ENCODE results near the gene TRPM4.

The TRPM4 gene

GRCh38 chr19:49150944-49151243 lies 6.7 kb upstream of the TRPM4 start:
- H3K4me3 ChIP-seq (ENCODE audit: low read length in 2 of 2), result peak overlapping the region; percentile 88 to 93
- no peaks in the 10 kb centered on the region for H3K9me3 ChIP-seq (ENCODE audit: control insufficient read depth in 2 of 2, low read length in 2 of 2)
- no peaks in the 10 kb centered on the region for H3K27me3 ChIP-seq (ENCODE audit: control insufficient read depth in 2 of 2, insufficient read depth in 2 of 2, low read length in 2 of 2)
- H3K27ac ChIP-seq (ENCODE audit: low read depth in 2 of 2, low read length in 2 of 2), result peak overlapping the region; percentile 93 to 97
- H3K9ac ChIP-seq (ENCODE audit: low read depth in 1 of 2, low read length in 2 of 2), result peak overlapping the region; percentile 82 to 94
- H3K4me1 ChIP-seq (ENCODE audit: control insufficient read depth in 2 of 2, insufficient read depth in 2 of 2, low read length in 2 of 2), result peaks cover 33 to 38% of the 10 kb centered on the region in 2 donors
- H3K36me3 ChIP-seq (ENCODE audit: control insufficient read depth in 2 of 2, insufficient read depth in 2 of 2, low read length in 2 of 2), result no peaks in the 10 kb centered on the region

- Histone ChIP-seq H3K27me3 (ENCODE audit: control insufficient read depth in 2 of 2, insufficient read depth in 2 of 2, low read length in 2 of 2) (no peaks in the 10 kb centered on the region), H3K9me3 (ENCODE audit: control insufficient read depth in 2 of 2, low read length in 2 of 2) (no peaks in the 10 kb centered on the region), H3K4me3 (ENCODE audit: low read length in 2 of 2) (peak overlapping the region; percentile 88 to 93), H3K4me1 (ENCODE audit: control insufficient read depth in 2 of 2, insufficient read depth in 2 of 2, low read length in 2 of 2) (peaks cover 27 to 33% of the 10 kb centered on the region in 2 donors), H3K27ac (ENCODE audit: low read depth in 2 of 2, low read length in 2 of 2) (peak overlapping the region; percentile 93 to 97), H3K36me3 (ENCODE audit: control insufficient read depth in 2 of 2, insufficient read depth in 2 of 2, low read length in 2 of 2) (no peaks in the 10 kb centered on the region), H3K9ac (ENCODE audit: low read depth in 1 of 2, low read length in 2 of 2) (peak overlapping the region; percentile 75 to 82)
These were observed 6.1 kb upstream of the TRPM4 start for GRCh38 chr19:49151267-49152118.

GRCh38 chr19:49152119-49152550 lies 5.5 kb upstream of the TRPM4 start:
- no peaks in the 10 kb centered on the region for H3K27me3 ChIP-seq (ENCODE audit: control insufficient read depth in 2 of 2, insufficient read depth in 2 of 2, low read length in 2 of 2)
- H3K4me1 ChIP-seq (ENCODE audit: control insufficient read depth in 2 of 2, insufficient read depth in 2 of 2, low read length in 2 of 2), result peaks cover 27 to 35% of the 10 kb centered on the region in 2 donors
- H3K9ac ChIP-seq (ENCODE audit: low read depth in 1 of 2, low read length in 2 of 2), result no peak overlapping the region
- H3K27ac ChIP-seq (ENCODE audit: low read depth in 2 of 2, low read length in 2 of 2), result peak overlapping the region; percentile 41 to 97
- no peaks in the 10 kb centered on the region for H3K36me3 ChIP-seq (ENCODE audit: control insufficient read depth in 2 of 2, insufficient read depth in 2 of 2, low read length in 2 of 2)
- H3K4me3 ChIP-seq (ENCODE audit: low read length in 2 of 2), result no peak overlapping the region
- no peaks in the 10 kb centered on the region for H3K9me3 ChIP-seq (ENCODE audit: control insufficient read depth in 2 of 2, low read length in 2 of 2)

- H3K27ac ChIP-seq (ENCODE audit: low read depth in 2 of 2, low read length in 2 of 2), result no peak overlapping the region
- no peaks in the 10 kb centered on the region for H3K9me3 ChIP-seq (ENCODE audit: control insufficient read depth in 2 of 2, low read length in 2 of 2)
- no peaks in the 10 kb centered on the region for H3K36me3 ChIP-seq (ENCODE audit: control insufficient read depth in 2 of 2, insufficient read depth in 2 of 2, low read length in 2 of 2)
- peaks cover 0 to 3% of the 10 kb centered on the region in 2 donors for H3K27me3 ChIP-seq (ENCODE audit: control insufficient read depth in 2 of 2, insufficient read depth in 2 of 2, low read length in 2 of 2)
- H3K9ac ChIP-seq (ENCODE audit: low read depth in 1 of 2, low read length in 2 of 2), result no peak overlapping the region
- peaks cover 24 to 37% of the 10 kb centered on the region in 2 donors for H3K4me1 ChIP-seq (ENCODE audit: control insufficient read depth in 2 of 2, insufficient read depth in 2 of 2, low read length in 2 of 2)
- H3K4me3 ChIP-seq (ENCODE audit: low read length in 2 of 2), result no peak overlapping the region
These were observed 4.3 kb upstream of the TRPM4 start for GRCh38 chr19:49153167-49153809.

- peaks cover 0 to 3% of the 10 kb centered on the region in 2 donors for H3K27me3 ChIP-seq (ENCODE audit: control insufficient read depth in 2 of 2, insufficient read depth in 2 of 2, low read length in 2 of 2)
- H3K4me1 ChIP-seq (ENCODE audit: control insufficient read depth in 2 of 2, insufficient read depth in 2 of 2, low read length in 2 of 2), result peaks cover 19 to 34% of the 10 kb centered on the region in 2 donors
- H3K9ac ChIP-seq (ENCODE audit: low read depth in 1 of 2, low read length in 2 of 2), result no peak overlapping the region
- H3K4me3 ChIP-seq (ENCODE audit: low read length in 2 of 2), result no peak overlapping the region
- H3K9me3 ChIP-seq (ENCODE audit: control insufficient read depth in 2 of 2, low read length in 2 of 2), result no peaks in the 10 kb centered on the region
- no peak overlapping the region for H3K27ac ChIP-seq (ENCODE audit: low read depth in 2 of 2, low read length in 2 of 2)
- H3K36me3 ChIP-seq (ENCODE audit: control insufficient read depth in 2 of 2, insufficient read depth in 2 of 2, low read length in 2 of 2), result no peaks in the 10 kb centered on the region
These were observed 3.3 kb upstream of the TRPM4 start for GRCh38 chr19:49154279-49154678.

GRCh38 chr19:49155005-49155819 lies 2.4 kb upstream of the TRPM4 start, which contains the start of gene HRC:
Gene HRC, minus strand, starts transcription at chr19:49155396. Its CDS starts 159 bp downstream, at chr19:49155237.
- H3K9ac ChIP-seq (ENCODE audit: low read depth in 1 of 2, low read length in 2 of 2), result no peak within 1 kb of the TSS
- no peaks in the 10 kb centered on the region for H3K9me3 ChIP-seq (ENCODE audit: control insufficient read depth in 2 of 2, low read length in 2 of 2)
- H3K27ac ChIP-seq (ENCODE audit: low read depth in 2 of 2, low read length in 2 of 2), result no peak within 1 kb of the TSS
- no peaks in the 10 kb centered on the region for H3K36me3 ChIP-seq (ENCODE audit: control insufficient read depth in 2 of 2, insufficient read depth in 2 of 2, low read length in 2 of 2)
- H3K27me3 ChIP-seq (ENCODE audit: control insufficient read depth in 2 of 2, insufficient read depth in 2 of 2, low read length in 2 of 2), result peaks cover 0 to 3% of the 10 kb centered on the region in 2 donors
- H3K4me1 ChIP-seq (ENCODE audit: control insufficient read depth in 2 of 2, insufficient read depth in 2 of 2, low read length in 2 of 2), result peaks cover 13 to 36% of the 10 kb centered on the region in 2 donors
- no peak within 1 kb of the TSS for H3K4me3 ChIP-seq (ENCODE audit: low read length in 2 of 2)

- no peak overlapping the region for H3K27ac ChIP-seq (ENCODE audit: low read depth in 2 of 2, low read length in 2 of 2)
- H3K36me3 ChIP-seq (ENCODE audit: control insufficient read depth in 2 of 2, insufficient read depth in 2 of 2, low read length in 2 of 2), result no peaks in the 10 kb centered on the region
- peaks cover 20 to 36% of the 10 kb centered on the region in 2 donors for H3K4me1 ChIP-seq (ENCODE audit: control insufficient read depth in 2 of 2, insufficient read depth in 2 of 2, low read length in 2 of 2)
- H3K9ac ChIP-seq (ENCODE audit: low read depth in 1 of 2, low read length in 2 of 2), result no peak overlapping the region
- peaks cover 0 to 3% of the 10 kb centered on the region in 2 donors for H3K27me3 ChIP-seq (ENCODE audit: control insufficient read depth in 2 of 2, insufficient read depth in 2 of 2, low read length in 2 of 2)
- no peak overlapping the region for H3K4me3 ChIP-seq (ENCODE audit: low read length in 2 of 2)
- H3K9me3 ChIP-seq (ENCODE audit: control insufficient read depth in 2 of 2, low read length in 2 of 2), result no peaks in the 10 kb centered on the region
These were observed 1.7 kb upstream of the TRPM4 start for GRCh38 chr19:49155820-49156346.

- Histone ChIP-seq H3K36me3 (ENCODE audit: control insufficient read depth in 2 of 2, insufficient read depth in 2 of 2, low read length in 2 of 2) (peaks cover 1 to 3% of the 10 kb centered on the region in 2 donors), H3K27ac (ENCODE audit: low read depth in 2 of 2, low read length in 2 of 2) (peak overlapping the region in 1 of 2 donors; percentile 98), H3K9me3 (ENCODE audit: control insufficient read depth in 2 of 2, low read length in 2 of 2) (no peaks in the 10 kb centered on the region), H3K27me3 (ENCODE audit: control insufficient read depth in 2 of 2, insufficient read depth in 2 of 2, low read length in 2 of 2) (peaks cover 0 to 3% of the 10 kb centered on the region in 2 donors), H3K4me1 (ENCODE audit: control insufficient read depth in 2 of 2, insufficient read depth in 2 of 2, low read length in 2 of 2) (peaks cover 21 to 46% of the 10 kb centered on the region in 2 donors), H3K9ac (ENCODE audit: low read depth in 1 of 2, low read length in 2 of 2) (no peak overlapping the region), H3K4me3 (ENCODE audit: low read length in 2 of 2) (peak overlapping the region in 1 of 2 donors; percentile 26)
These were observed 3.0 kb downstream of the TRPM4 start for GRCh38 chr19:49160450-49161189.

- Histone ChIP-seq H3K36me3 (ENCODE audit: control insufficient read depth in 2 of 2, insufficient read depth in 2 of 2, low read length in 2 of 2) (peaks cover 3% of the 10 kb centered on the region in 2 donors), H3K9me3 (ENCODE audit: control insufficient read depth in 2 of 2, low read length in 2 of 2) (no peaks in the 10 kb centered on the region), H3K9ac (ENCODE audit: low read depth in 1 of 2, low read length in 2 of 2) (no peak overlapping the region), H3K27me3 (ENCODE audit: control insufficient read depth in 2 of 2, insufficient read depth in 2 of 2, low read length in 2 of 2) (peaks cover 0 to 3% of the 10 kb centered on the region in 2 donors), H3K4me3 (ENCODE audit: low read length in 2 of 2) (no peak overlapping the region), H3K27ac (ENCODE audit: low read depth in 2 of 2, low read length in 2 of 2) (no peak overlapping the region), H3K4me1 (ENCODE audit: control insufficient read depth in 2 of 2, insufficient read depth in 2 of 2, low read length in 2 of 2) (peaks cover 27 to 54% of the 10 kb centered on the region in 2 donors)
These were observed 4.4 kb downstream of the TRPM4 start for GRCh38 chr19:49161987-49162386.

Measured in mucosa of rectum (tissue), 2 donors.